ENCODE measurements around the gene S100A5.

DNA sequence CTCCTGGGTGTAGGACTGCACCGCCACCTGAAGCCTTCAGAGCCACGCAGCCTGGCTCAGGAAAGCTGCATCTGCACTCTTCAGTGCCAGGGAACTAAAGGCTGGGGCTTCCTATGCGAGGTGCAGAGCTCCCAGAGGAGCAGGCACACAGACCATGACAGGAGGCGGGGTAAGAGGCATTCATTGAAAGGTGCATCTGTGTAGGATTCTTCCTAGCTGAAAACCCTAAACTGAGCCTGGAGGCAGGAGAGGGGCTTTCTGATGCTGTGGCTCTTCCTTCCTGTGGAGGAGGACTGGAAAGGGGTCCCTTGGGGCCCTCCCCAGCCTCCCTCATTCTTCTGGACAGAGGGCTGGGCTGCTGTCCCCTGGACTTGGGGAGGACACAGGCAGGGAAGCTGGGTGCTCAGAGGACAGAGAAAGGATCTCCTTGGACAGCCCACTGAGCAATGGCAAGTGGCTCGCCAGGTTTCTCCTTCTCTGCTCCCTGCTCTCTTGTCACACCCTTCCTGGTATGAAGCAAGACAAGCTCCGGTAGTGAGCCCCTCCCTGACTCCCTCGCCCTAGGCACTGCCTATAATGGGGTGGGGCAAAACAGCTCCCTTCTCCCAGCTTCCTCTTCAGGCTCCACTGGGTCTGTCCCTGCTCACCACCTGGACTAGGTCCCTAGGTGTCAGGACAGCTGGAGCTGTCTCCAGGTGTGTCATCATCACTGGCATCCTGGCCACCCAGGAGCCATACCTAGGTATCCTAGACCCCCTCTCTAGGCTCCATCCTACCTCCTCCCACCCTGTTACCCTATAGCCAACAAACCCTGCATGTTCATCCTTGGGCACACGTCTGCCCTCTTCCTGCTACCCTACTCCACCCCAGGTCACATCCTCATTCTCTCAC, 25.0 kb downstream of the S100A5 start:
- TF ChIP-seq, protein P1, sequence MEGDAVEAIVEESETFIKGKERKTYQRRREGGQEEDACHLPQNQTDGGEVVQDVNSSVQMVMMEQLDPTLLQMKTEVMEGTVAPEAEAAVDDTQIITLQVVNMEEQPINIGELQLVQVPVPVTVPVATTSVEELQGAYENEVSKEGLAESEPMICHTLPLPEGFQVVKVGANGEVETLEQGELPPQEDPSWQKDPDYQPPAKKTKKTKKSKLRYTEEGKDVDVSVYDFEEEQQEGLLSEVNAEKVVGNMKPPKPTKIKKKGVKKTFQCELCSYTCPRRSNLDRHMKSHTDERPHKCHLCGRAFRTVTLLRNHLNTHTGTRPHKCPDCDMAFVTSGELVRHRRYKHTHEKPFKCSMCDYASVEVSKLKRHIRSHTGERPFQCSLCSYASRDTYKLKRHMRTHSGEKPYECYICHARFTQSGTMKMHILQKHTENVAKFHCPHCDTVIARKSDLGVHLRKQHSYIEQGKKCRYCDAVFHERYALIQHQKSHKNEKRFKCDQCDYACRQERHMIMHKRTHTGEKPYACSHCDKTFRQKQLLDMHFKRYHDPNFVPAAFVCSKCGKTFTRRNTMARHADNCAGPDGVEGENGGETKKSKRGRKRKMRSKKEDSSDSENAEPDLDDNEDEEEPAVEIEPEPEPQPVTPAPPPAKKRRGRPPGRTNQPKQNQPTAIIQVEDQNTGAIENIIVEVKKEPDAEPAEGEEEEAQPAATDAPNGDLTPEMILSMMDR (IDR thresholded peaks at IDR 0.05; ENCODE audit: low read depth, low read length, poor library complexity, severe bottlenecking): no peak
- no peak for TF ChIP-seq EZH2phosphoT487 (IDR thresholded peaks at IDR 0.05; ENCODE audit: borderline replicate concordance, low read length)

Data from DOHH2 (cell line).